T-helper 9 cell (primary cell): ENCODE data around the gene DUSP5.
A peak's percentile ranks its signal among the peaks of the same experiment; 100 is the strongest.
"Not testable (repeated sequence)": the region's sequence is repeated elsewhere in the genome, so short reads cannot be mapped to it uniquely, and the experiment has no call there.

Source experiments
- DNase-seq: peaks from one replicate; pipeline ENCODE4 v3.0.0-alpha.2; 2020
- total RNA-seq, 2 donors: gene quantifications; one replicate each; lab custom pipeline; 2026; lab: John Stamatoyannopoulos, UW

Gene DUSP5, protein sequence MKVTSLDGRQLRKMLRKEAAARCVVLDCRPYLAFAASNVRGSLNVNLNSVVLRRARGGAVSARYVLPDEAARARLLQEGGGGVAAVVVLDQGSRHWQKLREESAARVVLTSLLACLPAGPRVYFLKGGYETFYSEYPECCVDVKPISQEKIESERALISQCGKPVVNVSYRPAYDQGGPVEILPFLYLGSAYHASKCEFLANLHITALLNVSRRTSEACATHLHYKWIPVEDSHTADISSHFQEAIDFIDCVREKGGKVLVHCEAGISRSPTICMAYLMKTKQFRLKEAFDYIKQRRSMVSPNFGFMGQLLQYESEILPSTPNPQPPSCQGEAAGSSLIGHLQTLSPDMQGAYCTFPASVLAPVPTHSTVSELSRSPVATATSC
- 52.5 to 261 reads per million in 2 donors for total RNA-seq

DNA sequence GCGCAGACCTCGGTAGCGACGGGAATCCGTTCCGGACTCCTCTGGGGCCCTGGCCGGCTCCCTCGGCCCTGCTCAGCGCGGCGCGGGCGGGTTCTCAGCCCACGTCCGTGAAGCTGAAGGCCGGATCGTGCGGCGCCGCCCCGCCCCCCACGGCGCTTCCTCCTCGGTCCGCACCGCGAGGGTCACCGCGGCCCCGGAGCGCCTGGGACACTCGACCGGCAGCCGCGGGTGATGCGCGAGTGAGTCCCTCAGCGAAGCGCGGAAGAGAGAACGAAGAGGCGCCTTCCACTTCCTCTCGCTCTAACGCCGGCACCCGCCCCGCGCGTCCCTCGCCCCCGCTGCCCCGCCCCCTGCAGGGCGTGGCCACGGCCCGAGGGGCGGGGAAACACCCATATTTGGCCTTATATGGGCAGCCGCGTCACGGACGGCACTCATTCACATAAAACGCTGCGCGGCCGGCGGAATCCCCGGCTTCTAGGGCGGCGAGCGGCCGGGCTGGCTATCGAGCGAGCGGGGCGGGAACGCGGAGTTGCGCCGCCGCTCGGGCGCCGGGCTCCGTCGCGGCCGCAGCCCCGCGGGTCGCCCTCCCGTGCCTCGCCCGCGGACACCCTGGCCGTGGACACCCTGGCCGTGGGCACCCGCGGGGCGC lies at the start of gene DUSP5:
TSS of gene DUSP5 (plus strand) at position 470 of the 649 bp plus-strand sequence. CDS start 215 bp downstream, outside the sequence.
- peak; percentile 93 for DNase-seq

DNA sequence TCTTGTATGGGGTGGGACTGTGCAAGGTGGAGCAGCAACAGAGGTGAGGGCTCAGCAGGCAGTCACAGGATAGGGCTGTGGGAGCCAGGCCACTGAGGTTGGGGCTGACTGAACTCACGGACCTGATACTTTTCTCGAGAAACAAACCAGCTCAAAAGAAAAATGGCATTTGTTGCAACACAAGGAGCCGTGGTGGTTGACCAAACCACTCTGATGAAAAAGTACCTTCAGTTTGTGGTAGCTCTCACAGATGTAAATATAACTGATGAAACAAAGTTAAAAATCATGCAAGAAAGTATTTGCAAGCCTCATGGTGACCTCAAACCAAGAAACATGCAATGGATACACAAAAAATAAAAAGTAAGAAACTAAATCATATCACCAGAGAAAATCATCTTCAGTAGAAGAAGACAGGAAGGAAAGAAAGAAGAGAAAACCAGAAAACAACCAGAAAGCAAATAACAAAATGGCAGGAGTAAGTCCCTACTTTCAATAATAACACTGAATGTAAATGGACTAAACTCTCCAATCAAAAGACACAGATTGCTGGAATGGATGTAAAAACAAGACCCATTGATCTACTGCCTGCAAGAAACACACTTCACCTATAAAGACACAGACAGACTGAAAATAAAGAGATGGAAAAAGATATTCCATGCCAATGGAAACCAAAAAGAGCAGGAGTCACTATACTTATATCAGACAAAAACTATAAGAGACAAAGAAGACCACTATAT lies 48.9 kb upstream of the DUSP5 start:
- DNase-seq: no peak

DNA sequence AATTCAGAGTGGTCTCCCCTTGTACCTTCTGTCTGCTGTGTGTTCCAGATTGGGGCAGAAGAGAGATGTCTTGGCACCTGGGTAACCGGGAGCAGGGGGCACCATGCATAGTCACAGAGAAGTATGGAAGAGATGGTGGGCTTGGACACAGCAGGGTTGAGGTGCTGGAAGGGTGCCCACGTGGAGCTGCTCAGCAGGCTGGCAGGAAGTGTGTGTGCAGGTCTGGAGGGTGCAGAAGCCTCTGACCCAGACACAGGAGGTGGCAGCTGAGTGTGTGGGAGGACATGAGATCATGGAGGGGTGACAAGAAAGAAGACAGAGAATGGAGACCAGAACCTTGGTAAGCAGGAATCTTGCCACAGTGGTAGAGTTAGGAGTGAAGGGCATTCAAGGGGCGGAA lies 42.3 kb upstream of the DUSP5 start:
- no peak for DNase-seq

DNA sequence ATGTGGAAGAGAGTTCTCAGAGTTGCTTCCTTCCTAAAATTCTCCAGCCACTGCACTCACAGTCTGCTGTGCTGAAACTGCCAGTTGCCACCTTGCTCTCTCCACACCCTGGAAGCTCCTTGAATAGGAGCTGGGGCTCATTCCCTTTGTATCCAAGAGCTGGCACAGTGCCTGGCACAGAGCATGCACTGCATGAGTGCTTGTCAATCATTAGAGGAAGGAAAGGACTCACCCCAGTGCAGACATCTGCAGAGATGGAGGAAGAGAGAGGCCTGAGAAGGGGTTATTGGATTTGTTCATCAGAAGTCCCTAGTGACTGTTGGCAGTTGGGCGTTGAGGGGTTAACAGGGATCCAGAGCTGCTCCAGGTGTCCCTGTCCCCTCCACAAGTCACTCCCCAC lies 41.7 kb upstream of the DUSP5 start:
- no peak for DNase-seq

DNA sequence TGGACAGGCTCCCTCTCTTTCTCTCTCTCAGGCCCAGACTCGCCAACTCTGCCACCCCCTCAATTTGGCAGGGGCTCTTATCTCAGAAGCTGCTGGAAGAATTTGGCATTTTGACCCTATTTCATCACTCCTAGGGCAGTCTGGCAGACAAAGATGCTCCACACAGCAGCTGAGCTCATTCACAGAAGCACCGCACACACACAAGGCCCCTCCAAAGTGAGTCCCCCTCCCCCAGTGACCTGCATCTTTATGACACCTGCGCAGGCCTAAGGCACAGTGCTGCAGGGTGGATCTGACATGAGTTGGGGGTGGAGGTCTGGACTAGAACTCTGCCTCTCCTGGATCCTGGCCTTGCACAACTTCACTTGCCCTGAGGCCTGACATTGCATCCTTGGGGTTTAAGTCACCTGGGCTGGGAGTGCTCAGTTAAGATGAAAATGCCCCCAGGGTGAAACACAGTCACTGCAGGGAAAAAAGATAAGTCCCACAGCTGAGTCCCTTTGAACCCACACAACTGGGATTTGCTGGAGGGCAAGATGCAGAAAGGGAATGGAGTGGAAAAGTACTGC lies 41.1 kb upstream of the DUSP5 start:
- no peak for DNase-seq

DNA sequence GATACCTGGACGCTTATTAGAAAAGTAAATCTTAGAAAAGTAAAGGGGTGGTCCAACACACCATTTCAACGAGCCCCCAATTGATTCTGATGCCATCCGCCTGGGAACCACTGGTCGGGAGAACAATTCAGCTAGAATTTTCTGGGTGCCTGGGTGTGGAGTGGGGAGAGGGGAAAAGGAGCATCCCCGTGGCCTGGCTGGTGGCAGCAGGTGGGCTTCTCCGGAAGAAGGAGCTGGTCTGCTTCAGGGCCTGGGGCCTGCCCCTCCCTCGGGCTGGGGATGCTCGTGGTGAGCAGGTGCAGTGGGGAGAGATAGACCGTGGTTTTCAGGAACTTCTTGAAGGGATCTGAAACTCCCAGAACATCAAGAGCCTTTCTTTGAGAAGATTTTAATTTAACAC lies 39.9 kb upstream of the DUSP5 start:
- no peak for DNase-seq

DNA sequence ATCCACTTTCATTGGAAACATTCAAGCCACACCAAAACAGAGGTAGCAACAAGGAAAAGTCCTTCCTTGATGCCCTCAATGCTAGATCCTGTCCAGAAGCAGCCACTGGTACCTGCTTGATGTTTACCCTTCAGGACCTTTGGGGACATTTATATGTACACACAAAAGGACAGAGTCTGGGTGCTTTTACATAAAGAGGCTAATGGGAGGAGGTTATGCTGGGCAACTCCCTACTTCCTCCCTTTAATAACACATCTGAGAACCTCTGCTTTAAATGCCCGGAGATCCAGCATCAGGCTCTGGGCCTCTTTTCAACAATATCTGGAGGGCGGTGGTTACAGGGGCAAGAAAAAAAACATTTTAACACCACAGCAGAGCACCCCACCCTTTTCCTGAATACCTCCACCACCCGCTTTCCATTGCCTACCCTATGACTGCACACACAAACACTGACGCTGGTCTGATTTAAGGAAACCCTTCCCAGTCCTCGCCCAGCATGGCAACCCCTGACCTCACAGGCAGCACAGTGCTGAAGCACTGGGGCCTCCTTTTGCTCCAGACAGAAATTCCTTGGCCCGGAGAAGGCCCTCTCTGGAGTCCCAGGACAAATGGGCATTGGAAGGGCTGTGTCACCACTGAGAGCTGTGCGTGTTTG lies 39.3 kb upstream of the DUSP5 start:
- DNase-seq: no peak

DNA sequence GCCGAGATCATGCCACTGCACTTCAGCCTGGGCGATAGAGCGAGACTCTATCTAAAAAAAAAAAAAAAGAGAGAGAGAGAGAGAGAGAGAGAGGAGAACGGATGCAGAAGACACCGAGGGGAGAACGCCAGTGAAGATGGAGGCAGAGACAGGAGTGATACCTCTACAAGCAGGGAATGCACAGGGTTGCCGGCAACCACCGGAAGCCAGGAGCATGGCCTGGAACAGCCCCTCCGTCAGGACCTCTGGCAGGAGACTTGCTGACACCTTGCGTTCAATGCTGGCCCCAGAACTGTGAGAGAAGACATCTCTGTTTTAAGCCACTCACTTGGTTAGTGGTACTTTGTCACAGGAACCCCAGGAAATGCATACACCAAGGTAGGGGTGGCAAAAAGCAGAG lies 38.1 kb upstream of the DUSP5 start:
- no peak for DNase-seq

DNA sequence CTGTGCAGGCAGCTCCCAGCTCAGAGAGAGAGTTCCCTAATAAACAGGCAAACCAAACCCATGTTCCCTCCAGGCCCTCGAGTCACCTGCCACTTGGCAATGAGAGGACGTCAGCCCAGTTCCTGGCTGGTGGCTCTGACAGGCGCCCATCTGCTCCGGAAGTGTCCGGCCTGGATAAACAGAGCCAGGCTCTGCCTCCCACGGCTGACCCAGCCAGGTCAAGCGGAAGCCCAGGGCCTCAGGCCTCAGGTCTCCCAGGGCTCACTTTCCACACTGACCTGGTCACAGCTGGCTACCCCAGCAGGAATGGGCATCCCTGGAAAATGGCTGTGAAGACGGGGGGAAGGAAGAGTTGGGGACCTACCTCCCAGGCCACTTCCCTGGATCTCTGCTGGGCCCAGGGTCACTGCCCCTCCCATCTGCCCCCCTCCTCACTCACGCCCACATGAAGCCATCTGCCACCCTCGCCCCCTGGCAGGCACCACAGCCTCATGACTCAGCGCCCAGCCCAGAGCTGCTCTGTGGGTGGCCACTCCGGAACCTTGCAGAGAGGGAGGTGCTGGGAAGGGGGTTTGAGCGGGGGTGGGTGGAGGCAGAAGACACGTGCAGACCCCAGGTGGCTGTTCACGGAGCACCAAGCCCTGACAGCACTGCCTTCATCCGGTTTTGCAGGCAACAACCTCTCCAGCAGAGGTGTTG lies 37.4 kb upstream of the DUSP5 start:
- DNase-seq: peak; percentile 4

DNA sequence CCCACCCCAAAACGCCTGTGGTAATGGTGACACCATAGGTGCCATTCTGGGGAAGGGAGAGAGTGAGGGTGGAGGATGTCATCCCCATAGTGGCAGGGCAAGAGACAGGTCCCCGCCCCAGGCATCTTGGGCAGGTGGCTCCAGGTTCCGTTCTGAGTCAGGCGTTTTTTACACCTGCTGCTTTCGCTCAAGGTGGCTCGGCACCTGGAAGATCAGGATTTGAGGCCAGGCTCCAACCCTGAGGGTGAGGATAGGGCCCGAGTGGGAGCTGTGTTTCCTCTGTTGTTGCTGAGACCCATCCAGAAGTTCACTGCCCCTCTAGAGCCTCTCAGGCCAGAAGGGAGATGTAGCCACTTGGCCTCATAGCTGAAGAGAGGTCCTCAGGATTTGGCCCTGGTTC lies 36.6 kb upstream of the DUSP5 start:
- DNase-seq: no peak

DNA sequence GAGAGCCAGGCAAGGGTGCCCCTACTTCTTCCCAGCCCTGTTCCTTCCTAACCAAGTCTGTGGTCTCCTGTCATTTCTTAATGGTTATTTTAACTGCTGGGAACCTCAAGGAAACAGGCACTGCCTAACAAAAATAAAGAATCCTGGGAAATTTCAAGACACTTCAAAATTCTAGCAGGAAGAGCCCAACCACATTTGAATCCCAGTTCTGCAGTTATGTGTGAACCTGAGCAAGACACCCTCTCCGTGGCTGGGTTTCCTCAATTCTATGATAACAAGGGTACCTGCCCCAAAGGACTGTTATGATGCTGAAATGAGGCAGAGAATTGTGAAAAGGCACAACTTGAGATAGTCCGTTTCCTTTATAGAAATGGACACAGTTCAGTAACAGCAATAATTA lies 36.2 kb upstream of the DUSP5 start:
- no peak for DNase-seq

DNA sequence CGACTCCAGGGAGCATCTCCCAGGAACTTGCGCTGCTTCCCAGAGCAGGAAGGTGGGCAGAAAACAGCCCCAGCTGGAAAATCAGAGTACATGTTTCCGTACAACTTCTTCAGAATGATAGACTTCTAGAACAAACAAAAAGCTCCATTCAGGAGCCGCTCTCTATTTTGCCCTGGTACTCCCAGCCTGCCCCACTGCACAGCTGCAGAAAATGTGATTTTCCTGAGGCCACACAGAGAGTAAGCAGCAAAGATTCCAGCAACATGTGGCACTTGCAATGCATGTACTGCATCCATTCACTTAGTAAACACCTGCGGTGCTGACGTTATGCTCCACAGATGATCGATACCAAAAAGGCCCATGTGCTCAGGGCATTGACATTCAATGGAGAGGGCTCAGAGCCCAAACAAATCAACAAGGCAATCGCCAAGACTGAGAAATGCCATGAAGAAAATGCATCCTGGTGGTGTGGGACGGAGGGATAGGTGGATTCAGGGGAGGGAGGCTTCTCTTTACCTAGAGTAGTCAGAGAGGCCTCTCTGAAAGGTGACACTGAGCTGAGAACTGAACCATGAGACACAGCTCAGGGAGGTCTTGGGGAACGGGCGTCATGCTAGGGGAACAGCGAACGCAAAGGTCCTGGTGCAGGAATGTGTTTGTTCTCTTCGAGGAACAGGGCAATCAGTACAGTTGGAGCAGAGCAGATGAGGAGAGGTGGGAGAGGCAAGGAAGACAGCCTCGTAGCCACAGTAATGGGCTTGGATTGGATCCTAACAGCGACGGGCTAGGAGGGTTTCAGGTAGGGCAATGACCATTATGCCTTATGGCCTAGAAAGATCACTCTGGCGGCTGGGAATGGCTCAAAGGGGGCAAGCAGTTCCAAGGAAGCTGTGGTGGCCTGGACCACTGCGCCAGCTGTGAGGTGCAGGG lies 35.3 kb upstream of the DUSP5 start:
- no peak for DNase-seq

DNA sequence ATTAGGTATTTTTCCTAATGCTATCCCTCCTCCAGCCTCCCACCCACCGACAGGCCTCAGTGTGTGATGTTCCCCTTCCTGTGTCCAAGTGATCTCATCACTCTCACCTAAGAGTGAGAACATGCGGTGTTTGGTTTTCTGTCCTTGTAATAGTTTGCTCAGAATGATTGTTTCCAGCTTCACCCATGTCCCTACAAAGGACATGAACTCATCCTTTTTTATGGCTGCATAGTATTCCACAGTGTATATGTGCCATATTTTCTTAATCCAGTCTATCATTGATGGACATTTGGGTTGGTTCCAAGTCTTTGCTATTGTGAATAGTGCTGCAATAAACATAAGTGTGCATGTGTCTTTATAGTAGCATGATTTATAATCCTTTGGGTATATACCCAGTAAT lies 29.4 kb upstream of the DUSP5 start:
- not testable (repeated sequence) for DNase-seq

DNA sequence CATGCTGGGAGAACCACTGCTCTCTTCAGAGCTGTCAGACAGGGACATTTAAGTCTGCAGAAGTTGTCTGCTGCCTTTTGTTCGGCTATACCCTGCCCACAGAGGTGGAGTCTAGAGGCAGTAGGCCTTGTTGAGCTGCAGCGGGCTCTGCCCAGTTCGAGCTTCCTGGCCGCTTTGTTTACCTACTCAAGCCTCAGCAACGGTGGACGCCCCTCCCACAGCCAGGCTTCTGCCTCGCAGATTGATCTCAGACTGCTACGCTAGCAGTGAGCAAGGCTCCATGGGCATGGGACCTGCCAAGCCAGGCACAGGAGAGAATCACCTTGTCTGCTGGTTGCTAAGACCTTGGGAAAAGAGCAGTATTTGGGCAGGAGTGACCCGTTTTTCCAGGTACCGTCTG lies 27.2 kb upstream of the DUSP5 start:
- not testable (repeated sequence) for DNase-seq

DNA sequence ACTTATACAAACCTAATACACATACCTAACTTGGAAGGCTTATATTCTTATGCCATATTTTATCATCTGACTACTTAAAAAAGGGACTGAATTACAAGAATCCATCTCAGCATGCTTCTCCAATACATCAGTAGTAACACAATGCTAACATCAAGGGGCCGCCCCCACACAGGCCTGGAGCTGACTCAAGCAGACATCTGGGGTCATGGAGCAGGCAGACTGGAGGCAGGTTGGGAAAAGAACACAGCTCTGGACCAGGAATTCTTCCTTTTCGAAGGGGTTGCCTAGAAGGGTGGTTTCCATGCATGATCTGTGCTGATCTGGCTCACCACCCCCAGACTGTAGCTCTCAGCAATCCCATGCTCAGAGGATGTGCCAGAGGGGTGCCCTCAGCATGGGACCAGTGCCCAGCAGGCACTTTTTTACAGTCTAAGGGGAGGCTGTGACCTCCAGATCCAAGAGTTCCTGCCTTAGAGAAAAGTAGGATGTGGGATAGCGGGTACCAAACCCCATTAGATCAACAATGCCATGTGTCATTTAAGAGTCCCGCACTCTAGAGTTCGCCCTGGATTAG lies 26.1 kb upstream of the DUSP5 start:
- no peak for DNase-seq

DNA sequence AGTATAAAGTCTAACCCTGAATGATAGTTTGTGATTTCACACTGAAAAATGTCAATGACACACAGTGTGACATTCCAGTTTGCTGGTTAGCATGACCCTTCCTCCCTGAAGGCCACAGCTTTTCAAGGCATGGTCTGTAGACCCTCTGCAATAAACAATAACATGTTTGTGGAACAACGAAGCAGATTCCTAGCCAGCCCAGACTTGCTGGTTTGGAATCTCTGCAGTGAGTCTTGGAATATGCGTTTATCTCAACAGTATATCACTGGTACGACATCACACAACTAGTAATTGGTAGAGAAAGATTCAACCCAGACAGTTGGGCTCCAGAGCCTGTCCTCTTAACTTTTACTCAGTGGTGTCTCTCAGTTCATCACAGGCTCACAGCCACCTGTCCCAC lies 23.7 kb upstream of the DUSP5 start:
- no peak for DNase-seq

DNA sequence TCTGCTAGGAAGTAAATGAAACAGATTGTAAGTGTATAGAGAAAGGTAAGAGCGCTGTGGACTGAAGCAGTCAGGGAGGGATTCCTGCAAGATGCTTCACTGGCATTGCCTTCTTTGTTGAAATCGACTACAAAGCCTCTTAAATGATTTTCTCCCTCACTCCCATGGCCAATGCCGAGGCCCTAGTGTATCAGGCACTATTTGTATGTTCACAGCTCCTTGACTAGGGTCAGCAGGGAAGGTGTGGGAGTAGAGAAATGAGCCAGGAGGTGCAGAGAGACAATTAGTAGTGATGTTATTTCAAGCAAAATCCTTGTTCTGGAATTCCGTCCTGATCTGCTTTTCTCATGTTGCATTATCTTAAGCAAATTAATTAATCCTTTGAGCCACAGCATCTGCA lies 22.9 kb upstream of the DUSP5 start:
- no peak for DNase-seq

DNA sequence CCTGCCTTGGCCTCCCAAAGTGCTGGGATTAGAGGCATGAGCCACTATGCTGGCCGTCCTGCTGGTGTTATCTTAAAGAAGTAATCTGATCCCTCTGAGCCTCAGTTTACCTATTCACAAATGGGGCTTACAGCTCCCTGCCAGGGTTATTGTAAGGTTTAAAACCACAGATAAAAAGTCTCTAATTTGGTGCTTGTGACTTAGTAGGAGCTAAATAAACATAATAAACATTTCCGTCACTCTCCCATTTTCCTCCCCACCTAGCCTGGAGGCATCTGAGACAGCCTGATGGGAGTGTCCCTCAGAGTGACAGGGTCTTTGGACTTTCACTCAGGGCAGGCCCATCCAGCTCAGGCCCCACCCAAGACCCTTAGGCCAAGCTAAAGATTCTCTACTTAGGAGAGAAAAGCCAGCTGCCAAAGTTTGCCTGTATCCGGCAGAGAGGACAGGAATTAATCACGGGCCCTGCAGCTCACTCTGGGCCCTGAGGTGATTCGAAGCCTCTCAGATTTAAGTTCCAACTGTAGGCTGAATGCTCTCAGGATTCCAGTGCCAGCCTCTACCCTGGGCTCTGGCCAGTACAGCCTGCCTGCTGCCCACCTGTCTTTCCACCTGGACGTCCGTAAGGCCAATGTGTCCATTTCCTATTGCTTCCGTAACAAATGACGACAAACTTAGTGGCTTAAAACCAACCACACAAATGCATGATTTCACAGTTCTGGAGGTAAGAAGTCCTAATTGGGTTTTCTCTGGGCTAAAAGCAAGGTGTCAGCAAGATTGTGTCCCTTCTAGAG lies 21.8 kb upstream of the DUSP5 start:
- no peak for DNase-seq

DNA sequence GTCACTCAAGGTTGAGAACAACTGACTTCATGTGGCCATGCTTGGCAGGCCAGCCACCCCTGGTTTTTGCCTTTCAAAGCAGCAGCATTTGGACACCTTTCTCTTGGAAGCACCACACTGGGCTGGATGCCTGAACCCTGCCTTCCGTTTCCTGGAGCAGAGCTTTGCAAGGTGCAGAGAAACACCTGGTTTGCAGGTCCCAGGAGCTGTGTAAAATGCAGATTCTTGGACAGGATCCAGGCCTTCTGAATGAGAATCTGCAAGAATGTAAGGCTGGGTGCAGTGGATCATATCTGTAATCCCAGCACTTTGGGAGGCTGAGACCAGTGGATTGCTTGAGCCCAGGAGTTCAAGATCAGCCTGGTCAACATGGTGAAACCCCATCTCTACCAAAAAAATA lies 18.0 kb upstream of the DUSP5 start:
- DNase-seq: no peak

DNA sequence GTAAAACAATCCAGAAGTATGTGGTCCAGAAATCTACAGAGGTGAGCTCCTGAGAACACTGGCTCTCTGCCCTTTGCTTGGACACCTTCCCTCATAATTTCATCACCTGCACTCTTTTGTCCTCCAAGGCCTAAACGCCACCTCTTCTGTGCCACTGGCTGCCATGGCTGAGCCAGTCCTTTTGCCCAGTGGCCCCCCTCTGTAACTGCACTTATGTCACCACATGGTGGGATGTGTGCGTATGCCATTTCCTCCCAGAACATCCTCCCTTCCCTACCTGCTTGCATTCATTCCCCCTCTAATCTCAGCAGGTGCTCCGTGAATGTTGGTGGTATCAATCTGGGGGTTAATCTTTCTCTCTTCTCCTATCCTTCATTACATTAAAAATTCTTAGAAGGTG lies 17.3 kb upstream of the DUSP5 start:
- DNase-seq: no peak
